IMR-90 (cell line): ENCODE results near the gene TSC1.

Source experiments
- MAFK ChIP-seq: IDR thresholded peaks from 2 replicates; pipeline ENCODE4 v1.6.1; 2012; ENCODE audit warnings: low read depth, low read length, improper control_type of control experiment
- RFX5 ChIP-seq: IDR thresholded peaks from 2 replicates; pipeline ENCODE4 v1.8.0; 2012; ENCODE audit warnings: low read depth, mild to moderate bottlenecking, low read length, moderate library complexity
- TF ChIP-seq, protein P1 (sequence below): conservative IDR thresholded peaks from 2 replicates; pipeline ENCODE4 v1.5.1; 2012; ENCODE audit warnings: mild to moderate bottlenecking, low read depth, low read length, improper control_type of control experiment

DNA sequence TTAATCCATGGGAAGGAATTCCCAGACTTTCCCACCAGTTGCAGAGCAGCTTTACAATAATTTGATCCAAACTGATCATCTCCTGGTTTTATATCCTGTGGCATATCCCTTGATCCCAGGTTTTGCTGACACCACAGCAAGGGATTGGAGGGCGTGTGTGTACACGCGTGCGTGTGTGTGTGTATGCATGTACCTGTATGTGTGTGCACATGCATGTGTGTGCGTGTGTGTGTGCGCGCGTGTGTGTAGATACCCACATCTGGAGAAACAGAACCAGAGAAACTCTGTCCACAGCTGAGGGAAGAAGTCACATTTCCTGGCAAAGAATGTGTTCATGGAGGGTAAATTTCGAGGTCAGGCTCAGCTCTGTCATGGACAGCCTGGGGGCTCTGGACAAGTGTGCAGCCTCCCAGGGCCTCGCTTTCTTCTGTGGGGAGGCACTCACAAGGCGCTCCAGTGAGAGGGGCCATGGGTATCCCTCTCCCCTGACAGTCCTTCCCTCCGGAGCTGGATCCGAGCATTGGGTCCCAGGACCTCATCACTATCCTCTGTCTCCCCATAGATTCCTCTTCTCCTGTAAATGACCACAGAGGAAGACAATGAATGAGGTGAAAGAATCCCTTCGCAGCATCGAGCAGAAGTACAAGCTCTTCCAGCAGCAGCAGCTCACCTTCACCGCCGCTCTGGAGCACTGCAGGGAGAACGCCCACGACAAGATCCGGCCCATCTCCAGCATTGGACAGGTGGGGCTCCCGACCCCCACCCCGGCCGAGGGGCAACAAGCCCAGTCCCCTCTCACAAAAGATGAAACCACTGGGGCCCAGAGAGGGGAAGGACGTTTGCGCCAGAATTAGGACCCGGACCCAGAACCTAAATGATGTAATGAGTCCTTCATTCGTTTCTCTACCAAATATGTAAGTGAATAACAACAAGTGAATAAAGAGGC is 60.8 kb downstream of the TSC1 start:
- TF ChIP-seq, protein P1, sequence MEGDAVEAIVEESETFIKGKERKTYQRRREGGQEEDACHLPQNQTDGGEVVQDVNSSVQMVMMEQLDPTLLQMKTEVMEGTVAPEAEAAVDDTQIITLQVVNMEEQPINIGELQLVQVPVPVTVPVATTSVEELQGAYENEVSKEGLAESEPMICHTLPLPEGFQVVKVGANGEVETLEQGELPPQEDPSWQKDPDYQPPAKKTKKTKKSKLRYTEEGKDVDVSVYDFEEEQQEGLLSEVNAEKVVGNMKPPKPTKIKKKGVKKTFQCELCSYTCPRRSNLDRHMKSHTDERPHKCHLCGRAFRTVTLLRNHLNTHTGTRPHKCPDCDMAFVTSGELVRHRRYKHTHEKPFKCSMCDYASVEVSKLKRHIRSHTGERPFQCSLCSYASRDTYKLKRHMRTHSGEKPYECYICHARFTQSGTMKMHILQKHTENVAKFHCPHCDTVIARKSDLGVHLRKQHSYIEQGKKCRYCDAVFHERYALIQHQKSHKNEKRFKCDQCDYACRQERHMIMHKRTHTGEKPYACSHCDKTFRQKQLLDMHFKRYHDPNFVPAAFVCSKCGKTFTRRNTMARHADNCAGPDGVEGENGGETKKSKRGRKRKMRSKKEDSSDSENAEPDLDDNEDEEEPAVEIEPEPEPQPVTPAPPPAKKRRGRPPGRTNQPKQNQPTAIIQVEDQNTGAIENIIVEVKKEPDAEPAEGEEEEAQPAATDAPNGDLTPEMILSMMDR, result no peak
- TF ChIP-seq RFX5 (no peak), MAFK (no peak)
